GM18858 (cell line): ENCODE measurements around the gene ANP32A.
"Not testable (repeated sequence)": the region's sequence is repeated elsewhere in the genome, so short reads cannot be mapped to it uniquely, and the experiment has no call there.

ENCODE experiments used
- ATAC-seq: cut with Tn5 transposase; IDR thresholded peaks from one replicate; pipeline ENCODE4 v1.9.1; 2021; ENCODE audit not compliant: unreplicated experiment

The ANP32A gene

GRCh38 chr15:68820295-68821189 lies at the start of gene ANP32A:
Gene ANP32A (minus strand): TSS chr15:68820895. CDS start chr15:68820751, 144 bp downstream.
- peak; percentile 38 for ATAC-seq

GRCh38 chr15:68868296-68868695 lies 47.6 kb upstream of the ANP32A start:
- no peak for ATAC-seq

GRCh38 chr15:68862415-68862814 lies 41.7 kb upstream of the ANP32A start:
- ATAC-seq = no peak

- not testable (repeated sequence) for ATAC-seq
Measured at GRCh38 chr15:68858666-68859065, 38.0 kb upstream of the ANP32A start.

GRCh38 chr15:68857443-68857842 lies 36.7 kb upstream of the ANP32A start:
- not testable (repeated sequence) for ATAC-seq

- ATAC-seq = no peak
Measured at GRCh38 chr15:68852461-68852860, 31.8 kb upstream of the ANP32A start.

- ATAC-seq = no peak
Measured at GRCh38 chr15:68851971-68852370, 31.3 kb upstream of the ANP32A start.

- no peak for ATAC-seq
Measured at GRCh38 chr15:68849497-68849896, 28.8 kb upstream of the ANP32A start.

GRCh38 chr15:68846851-68847439 lies 26.2 kb upstream of the ANP32A start:
- no peak for ATAC-seq

- no peak for ATAC-seq
Measured at GRCh38 chr15:68844856-68845550, 24.3 kb upstream of the ANP32A start.

- no peak for ATAC-seq
Measured at GRCh38 chr15:68843425-68844311, 23.0 kb upstream of the ANP32A start.

GRCh38 chr15:68842958-68843357 lies 22.3 kb upstream of the ANP32A start:
- ATAC-seq = no peak

- no peak for ATAC-seq
Measured at GRCh38 chr15:68834346-68834745, 13.7 kb upstream of the ANP32A start.

GRCh38 chr15:68833700-68834331 lies 13.1 kb upstream of the ANP32A start:
- no peak for ATAC-seq

GRCh38 chr15:68830141-68830785 lies 9.6 kb upstream of the ANP32A start:
- no peak for ATAC-seq

- no peak for ATAC-seq
Measured at GRCh38 chr15:68829068-68829467, 8.4 kb upstream of the ANP32A start.

- ATAC-seq = no peak
Measured at GRCh38 chr15:68823561-68823960, 2.9 kb upstream of the ANP32A start.

GRCh38 chr15:68822818-68823217 lies 2.1 kb upstream of the ANP32A start:
- no peak for ATAC-seq

GRCh38 chr15:68821841-68822381 lies 1.2 kb upstream of the ANP32A start:
- no peak for ATAC-seq
